Stomach (tissue), 9 donors: ENCODE results near the gene HOXD8. TPM values are rescaled to one million over a fixed set of nuclear protein-coding genes. Genes with fewer than 3 reads are reported as not detected.

Experiments used
- DNase-seq, 2 donors: peaks; one replicate each; pipeline versions ENCODE4 v3.0.0 to v3.0.0-alpha.2; 2013 to 2019
- H3K27ac ChIP-seq, 5 donors: fragments of 200-600 bp in 4 of 5; sonication (generic) in 4 of 5; one replicate each; pipeline ENCODE4 v1.5.1; 2013 to 2019; ENCODE audit warnings: mild to moderate bottlenecking in 1 of 5, moderate library complexity in 1 of 5
- H3K27me3 ChIP-seq, 3 donors: fragments of 200-600 bp; sonication (generic); one replicate each; pipeline ENCODE4 v1.5.1; 2017 to 2019; ENCODE audit warnings: mixed run types in 1 of 3
- H3K36me3 ChIP-seq, 4 donors: fragments of 200-600 bp; sonication (generic); 1 replicate in 3 of 4; 2 replicates in 1 of 4; pipeline ENCODE4 v1.5.1; 2016 to 2019
- H3K4me1 ChIP-seq, 4 donors: fragments of 200-600 bp; sonication (generic); one replicate each; pipeline ENCODE4 v1.5.1; 2016 to 2019
- H3K4me3 ChIP-seq, 4 donors: fragments of 200-600 bp; sonication (generic) in 3 of 4; one replicate each; pipeline ENCODE4 v1.5.1; 2016 to 2019; ENCODE audit warnings: mild to moderate bottlenecking in 1 of 4
- H3K9me3 ChIP-seq, 4 donors: fragments of 200-600 bp; sonication (generic); one replicate each; pipeline ENCODE4 v1.5.1; 2016 to 2019
- EP300 ChIP-seq: sonication (generic); formaldehyde crosslinking; IDR thresholded peaks from one replicate; pipeline ENCODE4 v1.6.1; 2017; ENCODE audit warnings: antibody characterized with exemption
- POLR2A ChIP-seq, 4 donors: fragments of 450-650 bp; IDR thresholded peaks; one replicate each; pipeline ENCODE4 v1.6.1; 2016; ENCODE audit warnings: antibody characterized with exemption in 4 of 4, control low read depth in 2 of 4, mild to moderate bottlenecking in 1 of 4, moderate library complexity in 1 of 4
- POLR2AphosphoS5 ChIP-seq, 3 donors: sonication (generic); formaldehyde crosslinking; IDR thresholded peaks; one replicate each; pipeline ENCODE4 v1.6.1; 2016; ENCODE audit warnings: antibody characterized with exemption in 3 of 3
- WGBS, 5 donors: extraction: QIAGEN DNeasy Blood & Tissue Kit in 3 of 5; methylation state at CpG; one replicate each; pipeline versions ENCODE4 v1.1.5 to v1.1.7; 2013 to 2018; 5-methylcytosine and 5-hydroxymethylcytosine counted together
- intact Hi-C: fragments of 100-400 bp; cut with DNase I; formaldehyde crosslinking; loops from one replicate; pipeline ENCODE4 v1.15.1; 2023; ENCODE audit warnings: low total_unique reads
- polyA plus RNA-seq, 3 donors: library from polyadenylated mRNA; stranded (reverse); fragments of 200-250 nt; gene quantifications; one replicate each; pipeline ENCODE4 v1.2.3, GENCODE V29; 2013
- total RNA-seq, 5 donors: library from RNA; depleted of rRNA; stranded (reverse); fragments of >200 nt; gene quantifications; one replicate each; pipeline versions ENCODE4 v1.1.0 to v1.2.3, GENCODE V29; 2014 to 2016
- TF ChIP-seq, protein P1 (sequence below), 7 experiments: fragments of 450-650 bp in 4 of 7; fragments of 200-600 bp in 3 of 7; sonication (generic) in 3 of 7; IDR thresholded peaks; one replicate each; pipeline ENCODE4 v1.5.1; 2016 to 2019; ENCODE audit warnings: antibody characterized with exemption in 7 of 7, control low read depth in 2 of 7, mild to moderate bottlenecking in 1 of 7
- donor health status: healthy with polysubstance abuse.
- donor health status: Bipolar disorder and iron deficiency.
- donor health status: healthy.

HOXD8 gene
- total and polyA plus RNA-seq, 8 donors: 0.58 to 15.9 (median 1.8) TPM; not detected in 2

DNA sequence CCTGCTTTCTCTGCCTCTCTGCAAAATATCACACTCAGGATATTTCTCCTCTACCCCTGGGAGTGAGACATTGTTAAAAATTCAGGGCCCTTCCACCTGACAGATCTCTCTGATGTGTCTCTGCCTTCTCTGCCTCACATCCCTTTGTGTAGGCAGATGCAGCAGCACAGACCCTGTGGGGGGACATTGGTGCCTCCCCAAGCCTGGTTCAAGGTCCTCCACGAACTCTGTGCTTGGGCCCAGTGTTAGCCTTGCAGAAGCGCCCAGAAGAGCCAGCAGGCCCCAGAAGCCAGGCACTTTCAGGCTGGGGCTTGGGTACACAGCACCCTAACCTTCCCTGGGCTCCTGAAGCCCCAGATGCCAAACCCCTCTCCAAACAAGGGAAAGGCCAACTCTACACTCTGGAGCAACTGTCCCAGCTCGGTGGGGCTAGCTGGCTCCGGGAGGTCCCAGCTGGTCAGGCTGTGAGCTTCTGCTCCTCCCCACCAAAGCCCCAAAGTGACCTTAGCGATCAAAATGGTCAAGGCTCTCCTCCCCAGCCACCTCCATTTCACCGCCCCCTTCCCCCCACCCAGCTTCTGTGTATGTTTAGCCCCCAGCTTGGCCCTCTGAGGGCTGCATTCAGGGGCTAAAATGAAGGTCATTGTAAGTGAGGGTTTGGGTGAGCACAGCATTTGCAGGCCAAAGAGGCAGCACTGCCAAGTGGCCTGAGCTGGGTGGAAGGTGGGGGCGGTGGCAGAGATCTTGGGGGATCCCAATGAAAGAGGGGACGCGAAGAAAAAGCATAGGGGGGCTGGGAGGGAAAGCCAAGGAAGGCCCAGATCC lies 4.3 kb upstream of the HOXD8 start:
- H3K4me3 ChIP-seq: no peak overlapping the region
- H3K27ac ChIP-seq: no peak overlapping the region
- peaks cover 0 to 37% (median 0%) of the 10 kb centered on the region in 4 donors for H3K9me3 ChIP-seq
- peaks cover 23 to 52% (median 37%) of the 10 kb centered on the region in 4 donors for H3K4me1 ChIP-seq
- H3K36me3 ChIP-seq: no peaks in the 10 kb centered on the region
- H3K27me3 ChIP-seq: peaks cover 55 to 100% (median 93%) of the 10 kb centered on the region in 3 donors
- DNase-seq: no peak
- 14 to 28% (median 18%) methylated on average over 5 to 9 of the region's 9 CpGs for WGBS, 5 donors
- intact Hi-C loops: loop anchor here (5.0 to 10.0 kb wide), 2 partner anchors 530 to 1022 kb away; no protein-coding TSS in a partner anchor
- no peak for TF ChIP-seq POLR2A (IDR thresholded peaks at IDR 0.05)
- no peak for TF ChIP-seq EP300

DNA sequence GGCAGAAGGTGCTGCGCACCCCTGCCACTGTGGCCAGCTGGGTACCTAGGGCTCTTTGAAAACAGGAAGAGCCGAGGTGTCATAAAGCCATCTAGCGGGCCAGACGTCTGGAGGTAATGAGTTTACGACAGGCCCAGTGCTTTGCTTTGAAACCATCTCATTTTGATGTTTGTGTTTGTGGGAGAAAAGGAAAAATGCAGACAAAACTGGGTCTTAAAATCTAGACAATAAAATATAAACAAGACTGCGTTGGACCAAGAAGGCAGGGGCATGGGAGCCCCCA lies 3.8 kb upstream of the HOXD8 start:
- peaks cover 0 to 42% (median 0%) of the 10 kb centered on the region in 4 donors for H3K9me3 ChIP-seq
- WGBS, 5 donors: 13 to 24% (median 15%) methylated on average over 6 of the region's 6 CpGs
- no peak overlapping the region for H3K4me3 ChIP-seq
- peaks cover 54 to 100% (median 93%) of the 10 kb centered on the region in 3 donors for H3K27me3 ChIP-seq
- no peak overlapping the region for H3K27ac ChIP-seq
- no peak for TF ChIP-seq EP300
- TF ChIP-seq POLR2A (IDR thresholded peaks at IDR 0.05): no peak
- no peak for TF ChIP-seq POLR2AphosphoS5 (IDR thresholded peaks at IDR 0.05)
- TF ChIP-seq, protein P1, sequence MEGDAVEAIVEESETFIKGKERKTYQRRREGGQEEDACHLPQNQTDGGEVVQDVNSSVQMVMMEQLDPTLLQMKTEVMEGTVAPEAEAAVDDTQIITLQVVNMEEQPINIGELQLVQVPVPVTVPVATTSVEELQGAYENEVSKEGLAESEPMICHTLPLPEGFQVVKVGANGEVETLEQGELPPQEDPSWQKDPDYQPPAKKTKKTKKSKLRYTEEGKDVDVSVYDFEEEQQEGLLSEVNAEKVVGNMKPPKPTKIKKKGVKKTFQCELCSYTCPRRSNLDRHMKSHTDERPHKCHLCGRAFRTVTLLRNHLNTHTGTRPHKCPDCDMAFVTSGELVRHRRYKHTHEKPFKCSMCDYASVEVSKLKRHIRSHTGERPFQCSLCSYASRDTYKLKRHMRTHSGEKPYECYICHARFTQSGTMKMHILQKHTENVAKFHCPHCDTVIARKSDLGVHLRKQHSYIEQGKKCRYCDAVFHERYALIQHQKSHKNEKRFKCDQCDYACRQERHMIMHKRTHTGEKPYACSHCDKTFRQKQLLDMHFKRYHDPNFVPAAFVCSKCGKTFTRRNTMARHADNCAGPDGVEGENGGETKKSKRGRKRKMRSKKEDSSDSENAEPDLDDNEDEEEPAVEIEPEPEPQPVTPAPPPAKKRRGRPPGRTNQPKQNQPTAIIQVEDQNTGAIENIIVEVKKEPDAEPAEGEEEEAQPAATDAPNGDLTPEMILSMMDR (IDR thresholded peaks at IDR 0.05): no peak
- peaks cover 28 to 57% (median 42%) of the 10 kb centered on the region in 4 donors for H3K4me1 ChIP-seq
- no peaks in the 10 kb centered on the region for H3K36me3 ChIP-seq
- intact Hi-C loops: loop anchor here (5.0 to 10.0 kb wide), 2 partner anchors 529 to 1022 kb away; no protein-coding TSS in a partner anchor
- DNase-seq: no peak

DNA sequence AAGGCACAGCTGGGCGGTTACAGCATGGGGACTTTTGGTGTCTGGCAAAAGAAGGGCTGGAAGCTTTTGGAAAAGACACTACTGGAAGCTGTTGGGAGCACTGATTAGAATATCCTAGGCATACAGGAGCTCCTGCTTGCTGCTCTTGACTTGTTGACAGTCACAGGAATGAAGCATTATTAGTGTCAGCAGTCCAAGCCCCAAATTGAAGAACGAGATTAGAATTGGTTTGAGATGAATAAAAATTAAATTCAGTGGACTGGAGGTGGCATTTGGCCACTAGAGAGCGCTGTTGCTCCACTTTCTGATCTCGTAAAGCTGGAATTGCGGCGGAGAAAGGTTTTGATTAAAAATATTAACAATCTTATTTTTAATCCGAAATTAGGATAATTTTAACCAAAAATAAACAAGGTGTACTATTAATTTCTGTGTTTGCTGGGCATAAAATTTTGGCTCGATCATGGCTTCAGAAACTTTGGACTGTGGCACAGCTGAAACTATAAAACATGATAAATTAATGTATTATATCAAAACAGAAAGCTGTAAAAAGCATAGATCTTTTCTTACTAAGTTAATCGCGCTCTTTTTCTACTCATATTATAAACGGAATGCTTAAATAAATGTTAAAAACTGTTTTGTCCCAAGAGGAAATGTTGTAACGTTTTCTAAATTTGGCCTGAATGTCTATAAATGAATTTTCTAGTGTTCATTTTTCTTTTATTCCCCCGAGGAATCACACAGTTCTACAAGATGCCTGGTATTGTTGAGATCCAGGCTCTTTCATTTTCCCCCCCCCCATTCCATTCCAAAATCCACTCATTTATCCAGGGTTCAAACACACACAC lies 2.4 kb upstream of the HOXD8 start:
- H3K27ac ChIP-seq: no peak overlapping the region
- WGBS, 5 donors: 3 to 5% (median 4%) methylated on average over 13 of the region's 13 CpGs
- H3K4me1 ChIP-seq: peaks cover 28 to 57% (median 42%) of the 10 kb centered on the region in 4 donors
- H3K9me3 ChIP-seq: peaks cover 0 to 34% (median 2%) of the 10 kb centered on the region in 4 donors
- peaks cover 57 to 100% (median 93%) of the 10 kb centered on the region in 3 donors for H3K27me3 ChIP-seq
- TF ChIP-seq POLR2A (IDR thresholded peaks at IDR 0.05): no peak
- TF ChIP-seq, protein P1 (IDR thresholded peaks at IDR 0.05): peak in 5 of 7 experiments; percentile 62 to 97 (median 87)
- DNase-seq: peak; percentile 74 to 87
- H3K36me3 ChIP-seq: no peaks in the 10 kb centered on the region
- H3K4me3 ChIP-seq: no peak overlapping the region
- intact Hi-C loops: loop anchor here (5.0 to 10.0 kb wide), 2 partner anchors 528 to 1020 kb away; no protein-coding TSS in a partner anchor

DNA sequence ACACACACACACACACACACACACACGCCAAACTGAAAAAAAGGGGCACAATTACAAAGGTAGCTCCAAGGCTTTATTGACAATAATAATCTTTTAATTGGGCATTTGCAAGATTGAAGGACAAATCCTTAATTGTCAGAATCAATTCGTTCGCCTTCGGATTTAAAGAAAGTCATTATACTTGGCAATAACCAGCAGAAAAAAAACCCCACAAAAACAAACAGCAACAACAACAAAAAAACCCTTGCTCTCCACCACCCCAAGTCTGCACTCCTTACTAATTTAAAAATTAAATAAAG lies 1.8 kb upstream of the HOXD8 start:
- no peak overlapping the region for H3K27ac ChIP-seq
- no peaks in the 10 kb centered on the region for H3K36me3 ChIP-seq
- WGBS, 5 donors: 16 to 25% (median 21%) methylated on average over 4 of the region's 4 CpGs
- intact Hi-C loops: loop anchor here (5.0 to 10.0 kb wide), 2 partner anchors 527 to 1020 kb away; no protein-coding TSS in a partner anchor
- H3K4me3 ChIP-seq: no peak overlapping the region
- peaks cover 56 to 100% (median 93%) of the 10 kb centered on the region in 3 donors for H3K27me3 ChIP-seq
- H3K9me3 ChIP-seq: peaks cover 0 to 32% (median 2%) of the 10 kb centered on the region in 4 donors
- TF ChIP-seq, protein P1 (IDR thresholded peaks at IDR 0.05): no peak
- TF ChIP-seq POLR2A (IDR thresholded peaks at IDR 0.05) (no peak), EP300 (no peak), POLR2AphosphoS5 (IDR thresholded peaks at IDR 0.05) (no peak)
- H3K4me1 ChIP-seq: peaks cover 22 to 57% (median 41%) of the 10 kb centered on the region in 4 donors
- no peak for DNase-seq
